Keratinocyte (primary cell): ENCODE data around the gene PARD3.

Source experiments
- EZH2 ChIP-seq: IDR thresholded peaks from one replicate; pipeline ENCODE4 v1.6.1; 2012; ENCODE audit warnings: inconsistent platforms, mild to moderate bottlenecking, low read length, moderate library complexity
- TF ChIP-seq, protein P1 (sequence below), 3 experiments: IDR thresholded peaks in 1 of 3; conservative IDR thresholded peaks in 1 of 3; optimal IDR thresholded peaks in 1 of 3; 2 replicates in 2 of 3; 3 replicates in 1 of 3; pipeline versions ENCODE3 to v1.5.1; 2011; ENCODE audit warnings: low read length in 3 of 3, mild to moderate bottlenecking in 3 of 3, moderate library complexity in 2 of 3, control low read depth in 1 of 3, inconsistent platforms in 1 of 3; ENCODE audit not compliant: insufficient read depth in 2 of 3; ENCODE audit errors: extremely low read depth in 1 of 3

DNA sequence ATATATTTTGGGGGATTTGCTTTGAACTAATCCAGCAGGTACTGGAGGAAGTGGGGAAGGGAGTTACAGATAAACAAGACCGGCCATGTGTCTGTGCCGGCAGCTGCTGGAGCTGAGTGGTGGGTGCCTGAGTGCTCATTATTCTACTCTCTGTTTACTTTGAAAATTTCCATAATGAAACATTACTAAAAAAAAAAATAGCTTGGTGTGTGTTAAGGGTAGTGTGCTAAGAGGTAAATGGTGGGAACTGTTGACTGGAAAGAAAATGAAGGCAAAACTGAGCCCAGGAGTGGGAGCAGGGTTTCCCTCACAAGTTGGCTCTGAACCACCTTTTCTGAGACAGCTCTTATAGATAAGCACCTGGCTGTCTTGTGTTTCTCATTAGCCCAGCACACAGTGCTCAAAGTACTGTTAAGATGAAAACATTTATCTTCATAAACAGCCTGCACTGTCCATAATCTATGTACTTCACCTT lies 50.6 kb downstream of the PARD3 start:
- TF ChIP-seq, protein P1, sequence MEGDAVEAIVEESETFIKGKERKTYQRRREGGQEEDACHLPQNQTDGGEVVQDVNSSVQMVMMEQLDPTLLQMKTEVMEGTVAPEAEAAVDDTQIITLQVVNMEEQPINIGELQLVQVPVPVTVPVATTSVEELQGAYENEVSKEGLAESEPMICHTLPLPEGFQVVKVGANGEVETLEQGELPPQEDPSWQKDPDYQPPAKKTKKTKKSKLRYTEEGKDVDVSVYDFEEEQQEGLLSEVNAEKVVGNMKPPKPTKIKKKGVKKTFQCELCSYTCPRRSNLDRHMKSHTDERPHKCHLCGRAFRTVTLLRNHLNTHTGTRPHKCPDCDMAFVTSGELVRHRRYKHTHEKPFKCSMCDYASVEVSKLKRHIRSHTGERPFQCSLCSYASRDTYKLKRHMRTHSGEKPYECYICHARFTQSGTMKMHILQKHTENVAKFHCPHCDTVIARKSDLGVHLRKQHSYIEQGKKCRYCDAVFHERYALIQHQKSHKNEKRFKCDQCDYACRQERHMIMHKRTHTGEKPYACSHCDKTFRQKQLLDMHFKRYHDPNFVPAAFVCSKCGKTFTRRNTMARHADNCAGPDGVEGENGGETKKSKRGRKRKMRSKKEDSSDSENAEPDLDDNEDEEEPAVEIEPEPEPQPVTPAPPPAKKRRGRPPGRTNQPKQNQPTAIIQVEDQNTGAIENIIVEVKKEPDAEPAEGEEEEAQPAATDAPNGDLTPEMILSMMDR (optimal IDR thresholded peaks at IDR 0.05 in 1 of 3, IDR thresholded peaks at IDR 0.05 in 1 of 3, conservative IDR thresholded peaks at IDR 0.05 in 1 of 3; ENCODE audit: extremely low read depth in 1 of 3, insufficient read depth in 2 of 3, low read length in 3 of 3) = no peak
- TF ChIP-seq EZH2 = no peak
